WTC11 (cell line): ENCODE data around the gene APOO. TPM values are rescaled to one million over a fixed set of nuclear protein-coding genes. Genes with fewer than 3 reads are reported as not detected.

Experiments used
- ATAC-seq: fragments of 200-7000 bp; cut with Tn5 transposase; 2 replicates; pipeline ENCODE4 v1.10.0; 2021; ENCODE audit warnings: mild to moderate bottlenecking, moderate library complexity
- CTCF ChIA-PET: fragments of 300-600 bp; sonication (Branson Sonifier 250); formaldehyde crosslinking; loops from one replicate; lab custom pipeline; 2021; ENCODE audit warnings: antibody characterized with exemption; lab: Charles Lee
- POLR2A ChIA-PET: fragments of 350-600 bp; sonication (Branson Sonifier 250); formaldehyde crosslinking; loops from one replicate; lab custom pipeline; 2021; ENCODE audit warnings: antibody characterized with exemption; lab: Charles Lee
- DNase-seq: peaks from one replicate; pipeline ENCODE4 v3.0.0; 2021; ENCODE audit warnings: low spot score
- H3K27ac Mint-ChIP-seq: 2 replicates; pipeline ENCODE4 v1.8.0; 2021; ENCODE audit warnings: mixed read lengths
- H3K27me3 Mint-ChIP-seq: 2 replicates; pipeline ENCODE4 v1.8.0; 2021; ENCODE audit warnings: low read depth, mild to moderate bottlenecking, moderate library complexity, mixed read lengths
- H3K36me3 Mint-ChIP-seq: 2 replicates; pipeline ENCODE4 v1.8.0; 2021; ENCODE audit warnings: mixed read lengths
- H3K4me1 Mint-ChIP-seq: 2 replicates; pipeline ENCODE4 v1.8.0; 2022; ENCODE audit warnings: mixed read lengths
- H3K4me3 Mint-ChIP-seq: 2 replicates; pipeline ENCODE4 v1.8.0; 2021; ENCODE audit warnings: mild to moderate bottlenecking, moderate library complexity, mixed read lengths
- H3K9me3 Mint-ChIP-seq: 2 replicates; pipeline ENCODE4 v1.8.0; 2021; ENCODE audit warnings: mixed read lengths
- CBFB ChIP-seq: sonication (generic); formaldehyde crosslinking; IDR thresholded peaks from 2 replicates; pipeline ENCODE4 v1.8.1; 2022; ENCODE audit warnings: mild to moderate bottlenecking, low read depth, missing genetic modification reagents
- CREB1 ChIP-seq: sonication (generic); formaldehyde crosslinking; IDR thresholded peaks from 2 replicates; pipeline ENCODE4 v1.8.0; 2023; ENCODE audit warnings: mild to moderate bottlenecking, missing genetic modification reagents
- ELF4 ChIP-seq: sonication (generic); formaldehyde crosslinking; IDR thresholded peaks from 2 replicates; pipeline ENCODE4 v1.8.1; 2022; ENCODE audit warnings: low read depth, mild to moderate bottlenecking, moderate library complexity, missing genetic modification reagents
- FOXP1 ChIP-seq: sonication (generic); formaldehyde crosslinking; IDR thresholded peaks from 2 replicates; pipeline ENCODE4 v1.8.0; 2022; ENCODE audit warnings: missing genetic modification reagents, mild to moderate bottlenecking, moderate library complexity, borderline replicate concordance
- HMGA2 ChIP-seq: fragments of 250-450 bp; sonication (Bioruptor Pico); IDR thresholded peaks from 2 replicates; pipeline ENCODE4 v1.4.0; 2021; ENCODE audit warnings: mild to moderate bottlenecking, moderate library complexity
- MYBL2 ChIP-seq: sonication (generic); formaldehyde crosslinking; IDR thresholded peaks from 2 replicates; pipeline ENCODE4 v1.8.1; 2023; ENCODE audit warnings: mild to moderate bottlenecking, moderate library complexity, missing genetic modification reagents
- NR1H2 ChIP-seq: sonication (generic); formaldehyde crosslinking; IDR thresholded peaks from 2 replicates; pipeline ENCODE4 v1.9.0; 2021; ENCODE audit warnings: mild to moderate bottlenecking, moderate library complexity, missing genetic modification reagents
- NR3C1 ChIP-seq: sonication (generic); formaldehyde crosslinking; conservative IDR thresholded peaks from 2 replicates; pipeline ENCODE4 v1.8.1; 2023; ENCODE audit warnings: low read depth, mild to moderate bottlenecking, missing genetic modification reagents
- TEAD1 ChIP-seq: sonication (generic); formaldehyde crosslinking; IDR thresholded peaks from 2 replicates; pipeline ENCODE4 v1.8.0; 2022; ENCODE audit warnings: mild to moderate bottlenecking, missing genetic modification reagents
- ZNF138 ChIP-seq: sonication (generic); formaldehyde crosslinking; conservative IDR thresholded peaks from 2 replicates; pipeline ENCODE4 v1.8.1; 2022; ENCODE audit warnings: mild to moderate bottlenecking, moderate library complexity, missing genetic modification reagents
- total RNA-seq: library from RNA; stranded (reverse); gene quantifications from 3 replicates; pipeline ENCODE4 v1.2.3, GENCODE V29; 2021
- TF ChIP-seq, protein P1 (sequence below): sonication (generic); formaldehyde crosslinking; conservative IDR thresholded peaks from 2 replicates; pipeline ENCODE4 v1.8.1; 2023; ENCODE audit warnings: mild to moderate bottlenecking, low read depth, missing genetic modification reagents, moderate library complexity
- TF ChIP-seq, protein P2 (sequence below): sonication (generic); formaldehyde crosslinking; IDR thresholded peaks from 2 replicates; pipeline ENCODE4 v1.8.0; 2023; ENCODE audit warnings: missing genetic modification reagents, mild to moderate bottlenecking, borderline replicate concordance
- TF ChIP-seq, protein P3 (sequence below): sonication (generic); formaldehyde crosslinking; IDR thresholded peaks from 2 replicates; pipeline ENCODE4 v1.8.0; 2022; ENCODE audit warnings: missing genetic modification reagents
- TF ChIP-seq, protein P4 (sequence below): sonication (generic); formaldehyde crosslinking; IDR thresholded peaks from 2 replicates; pipeline ENCODE4 v1.8.0; 2022; ENCODE audit warnings: mild to moderate bottlenecking, missing genetic modification reagents
- TF ChIP-seq, protein P5 (sequence below): sonication (generic); formaldehyde crosslinking; IDR thresholded peaks from 2 replicates; pipeline ENCODE4 v1.8.1; 2022; ENCODE audit warnings: mild to moderate bottlenecking, moderate library complexity, missing genetic modification reagents
- TF ChIP-seq, protein P6 (sequence below): sonication (generic); formaldehyde crosslinking; IDR thresholded peaks from 2 replicates; pipeline ENCODE4 v1.8.1; 2022; ENCODE audit warnings: mild to moderate bottlenecking, missing genetic modification reagents, moderate library complexity, borderline replicate concordance

The APOO gene
- total RNA-seq, 1 experiment from 2014 or later = 55.5 TPM

DNA sequence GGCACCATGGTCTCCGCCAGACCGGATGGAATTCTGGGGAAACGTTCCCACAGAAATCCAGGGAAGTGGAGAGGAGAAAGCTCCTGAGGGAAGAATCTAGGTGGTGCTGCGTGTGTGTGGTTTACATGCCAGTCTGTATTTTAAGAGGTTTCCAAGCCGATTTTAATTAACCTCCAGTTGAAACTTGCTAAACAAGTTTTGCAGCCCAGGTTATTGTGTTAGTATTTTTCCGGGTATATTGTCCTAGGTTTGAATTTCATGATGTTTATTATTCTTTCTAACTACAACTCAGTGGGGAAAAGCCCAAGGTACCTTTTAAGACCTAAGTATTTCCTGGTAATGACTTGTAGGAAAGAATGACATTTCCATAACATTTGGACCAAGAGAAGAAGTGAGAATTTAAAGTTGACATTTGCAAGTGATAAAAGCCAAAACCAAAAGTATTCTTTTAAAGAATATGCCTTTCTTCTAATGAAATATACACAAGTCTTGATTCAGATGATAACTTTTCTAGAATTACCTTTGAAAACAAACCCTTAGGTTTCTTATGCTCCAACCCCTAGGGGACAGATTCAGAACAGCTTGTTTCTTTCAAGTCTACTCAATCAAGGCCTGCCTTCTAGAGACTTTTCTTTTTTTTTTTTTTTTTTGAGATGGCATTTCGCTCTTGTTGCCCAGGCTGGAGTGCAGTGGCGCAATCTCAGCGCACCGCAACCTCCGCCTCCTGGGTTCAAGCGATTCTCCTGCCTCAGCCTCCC is 110.2 kb downstream of the APOO start (continued):
- TF ChIP-seq, protein P1, sequence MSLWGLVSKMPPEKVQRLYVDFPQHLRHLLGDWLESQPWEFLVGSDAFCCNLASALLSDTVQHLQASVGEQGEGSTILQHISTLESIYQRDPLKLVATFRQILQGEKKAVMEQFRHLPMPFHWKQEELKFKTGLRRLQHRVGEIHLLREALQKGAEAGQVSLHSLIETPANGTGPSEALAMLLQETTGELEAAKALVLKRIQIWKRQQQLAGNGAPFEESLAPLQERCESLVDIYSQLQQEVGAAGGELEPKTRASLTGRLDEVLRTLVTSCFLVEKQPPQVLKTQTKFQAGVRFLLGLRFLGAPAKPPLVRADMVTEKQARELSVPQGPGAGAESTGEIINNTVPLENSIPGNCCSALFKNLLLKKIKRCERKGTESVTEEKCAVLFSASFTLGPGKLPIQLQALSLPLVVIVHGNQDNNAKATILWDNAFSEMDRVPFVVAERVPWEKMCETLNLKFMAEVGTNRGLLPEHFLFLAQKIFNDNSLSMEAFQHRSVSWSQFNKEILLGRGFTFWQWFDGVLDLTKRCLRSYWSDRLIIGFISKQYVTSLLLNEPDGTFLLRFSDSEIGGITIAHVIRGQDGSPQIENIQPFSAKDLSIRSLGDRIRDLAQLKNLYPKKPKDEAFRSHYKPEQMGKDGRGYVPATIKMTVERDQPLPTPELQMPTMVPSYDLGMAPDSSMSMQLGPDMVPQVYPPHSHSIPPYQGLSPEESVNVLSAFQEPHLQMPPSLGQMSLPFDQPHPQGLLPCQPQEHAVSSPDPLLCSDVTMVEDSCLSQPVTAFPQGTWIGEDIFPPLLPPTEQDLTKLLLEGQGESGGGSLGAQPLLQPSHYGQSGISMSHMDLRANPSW = no peak
- TF ChIP-seq, protein P2, sequence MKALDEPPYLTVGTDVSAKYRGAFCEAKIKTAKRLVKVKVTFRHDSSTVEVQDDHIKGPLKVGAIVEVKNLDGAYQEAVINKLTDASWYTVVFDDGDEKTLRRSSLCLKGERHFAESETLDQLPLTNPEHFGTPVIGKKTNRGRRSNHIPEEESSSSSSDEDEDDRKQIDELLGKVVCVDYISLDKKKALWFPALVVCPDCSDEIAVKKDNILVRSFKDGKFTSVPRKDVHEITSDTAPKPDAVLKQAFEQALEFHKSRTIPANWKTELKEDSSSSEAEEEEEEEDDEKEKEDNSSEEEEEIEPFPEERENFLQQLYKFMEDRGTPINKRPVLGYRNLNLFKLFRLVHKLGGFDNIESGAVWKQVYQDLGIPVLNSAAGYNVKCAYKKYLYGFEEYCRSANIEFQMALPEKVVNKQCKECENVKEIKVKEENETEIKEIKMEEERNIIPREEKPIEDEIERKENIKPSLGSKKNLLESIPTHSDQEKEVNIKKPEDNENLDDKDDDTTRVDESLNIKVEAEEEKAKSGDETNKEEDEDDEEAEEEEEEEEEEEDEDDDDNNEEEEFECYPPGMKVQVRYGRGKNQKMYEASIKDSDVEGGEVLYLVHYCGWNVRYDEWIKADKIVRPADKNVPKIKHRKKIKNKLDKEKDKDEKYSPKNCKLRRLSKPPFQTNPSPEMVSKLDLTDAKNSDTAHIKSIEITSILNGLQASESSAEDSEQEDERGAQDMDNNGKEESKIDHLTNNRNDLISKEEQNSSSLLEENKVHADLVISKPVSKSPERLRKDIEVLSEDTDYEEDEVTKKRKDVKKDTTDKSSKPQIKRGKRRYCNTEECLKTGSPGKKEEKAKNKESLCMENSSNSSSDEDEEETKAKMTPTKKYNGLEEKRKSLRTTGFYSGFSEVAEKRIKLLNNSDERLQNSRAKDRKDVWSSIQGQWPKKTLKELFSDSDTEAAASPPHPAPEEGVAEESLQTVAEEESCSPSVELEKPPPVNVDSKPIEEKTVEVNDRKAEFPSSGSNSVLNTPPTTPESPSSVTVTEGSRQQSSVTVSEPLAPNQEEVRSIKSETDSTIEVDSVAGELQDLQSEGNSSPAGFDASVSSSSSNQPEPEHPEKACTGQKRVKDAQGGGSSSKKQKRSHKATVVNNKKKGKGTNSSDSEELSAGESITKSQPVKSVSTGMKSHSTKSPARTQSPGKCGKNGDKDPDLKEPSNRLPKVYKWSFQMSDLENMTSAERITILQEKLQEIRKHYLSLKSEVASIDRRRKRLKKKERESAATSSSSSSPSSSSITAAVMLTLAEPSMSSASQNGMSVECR (CRISPR knock-in tag) = no peak
- TF ChIP-seq, protein P3, sequence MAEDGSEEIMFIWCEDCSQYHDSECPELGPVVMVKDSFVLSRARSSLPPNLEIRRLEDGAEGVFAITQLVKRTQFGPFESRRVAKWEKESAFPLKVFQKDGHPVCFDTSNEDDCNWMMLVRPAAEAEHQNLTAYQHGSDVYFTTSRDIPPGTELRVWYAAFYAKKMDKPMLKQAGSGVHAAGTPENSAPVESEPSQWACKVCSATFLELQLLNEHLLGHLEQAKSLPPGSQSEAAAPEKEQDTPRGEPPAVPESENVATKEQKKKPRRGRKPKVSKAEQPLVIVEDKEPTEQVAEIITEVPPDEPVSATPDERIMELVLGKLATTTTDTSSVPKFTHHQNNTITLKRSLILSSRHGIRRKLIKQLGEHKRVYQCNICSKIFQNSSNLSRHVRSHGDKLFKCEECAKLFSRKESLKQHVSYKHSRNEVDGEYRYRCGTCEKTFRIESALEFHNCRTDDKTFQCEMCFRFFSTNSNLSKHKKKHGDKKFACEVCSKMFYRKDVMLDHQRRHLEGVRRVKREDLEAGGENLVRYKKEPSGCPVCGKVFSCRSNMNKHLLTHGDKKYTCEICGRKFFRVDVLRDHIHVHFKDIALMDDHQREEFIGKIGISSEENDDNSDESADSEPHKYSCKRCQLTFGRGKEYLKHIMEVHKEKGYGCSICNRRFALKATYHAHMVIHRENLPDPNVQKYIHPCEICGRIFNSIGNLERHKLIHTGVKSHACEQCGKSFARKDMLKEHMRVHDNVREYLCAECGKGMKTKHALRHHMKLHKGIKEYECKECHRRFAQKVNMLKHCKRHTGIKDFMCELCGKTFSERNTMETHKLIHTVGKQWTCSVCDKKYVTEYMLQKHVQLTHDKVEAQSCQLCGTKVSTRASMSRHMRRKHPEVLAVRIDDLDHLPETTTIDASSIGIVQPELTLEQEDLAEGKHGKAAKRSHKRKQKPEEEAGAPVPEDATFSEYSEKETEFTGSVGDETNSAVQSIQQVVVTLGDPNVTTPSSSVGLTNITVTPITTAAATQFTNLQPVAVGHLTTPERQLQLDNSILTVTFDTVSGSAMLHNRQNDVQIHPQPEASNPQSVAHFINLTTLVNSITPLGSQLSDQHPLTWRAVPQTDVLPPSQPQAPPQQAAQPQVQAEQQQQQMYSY (CRISPR knock-in tag) = no peak

DNA sequence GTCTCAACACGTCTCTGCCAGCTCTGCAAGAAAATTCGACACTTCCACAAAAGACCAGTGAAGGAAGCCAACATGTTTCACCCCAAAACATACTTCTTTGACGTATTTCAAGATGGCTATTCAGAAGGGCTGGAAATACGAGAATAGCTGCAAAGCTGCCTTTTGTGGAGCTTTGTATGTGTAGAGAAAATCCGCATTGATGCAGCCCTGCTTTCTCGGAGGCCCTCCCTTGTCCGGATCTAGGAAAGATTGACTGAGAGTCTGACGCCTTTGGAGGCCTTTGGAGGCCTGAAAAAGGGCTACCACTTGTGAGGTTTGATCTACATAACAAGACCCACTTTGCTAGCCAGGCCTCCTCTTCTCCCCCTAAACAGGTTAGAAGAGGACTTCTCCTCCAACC is 112.5 kb downstream of the APOO start:
- peaks cover 34% of the 10 kb centered on the region for H3K4me1 Mint-ChIP-seq
- no peaks in the 10 kb centered on the region for H3K36me3 Mint-ChIP-seq
- ATAC-seq = no peak
- peak overlapping the region; percentile 63 for H3K27ac Mint-ChIP-seq
- no peak overlapping the region for H3K4me3 Mint-ChIP-seq
- H3K27me3 Mint-ChIP-seq = no peaks in the 10 kb centered on the region
- ChIA-PET CTCF (no interaction called here), POLR2A (no interaction called here)
- TF ChIP-seq, protein P4, sequence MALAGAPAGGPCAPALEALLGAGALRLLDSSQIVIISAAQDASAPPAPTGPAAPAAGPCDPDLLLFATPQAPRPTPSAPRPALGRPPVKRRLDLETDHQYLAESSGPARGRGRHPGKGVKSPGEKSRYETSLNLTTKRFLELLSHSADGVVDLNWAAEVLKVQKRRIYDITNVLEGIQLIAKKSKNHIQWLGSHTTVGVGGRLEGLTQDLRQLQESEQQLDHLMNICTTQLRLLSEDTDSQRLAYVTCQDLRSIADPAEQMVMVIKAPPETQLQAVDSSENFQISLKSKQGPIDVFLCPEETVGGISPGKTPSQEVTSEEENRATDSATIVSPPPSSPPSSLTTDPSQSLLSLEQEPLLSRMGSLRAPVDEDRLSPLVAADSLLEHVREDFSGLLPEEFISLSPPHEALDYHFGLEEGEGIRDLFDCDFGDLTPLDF = no peak
- TF ChIP-seq ELF4 (CRISPR knock-in tag) (no peak), ZNF138 (CRISPR knock-in tag) (no peak), MYBL2 (CRISPR knock-in tag) (no peak)
- DNase-seq = no peak
- no peaks in the 10 kb centered on the region for H3K9me3 Mint-ChIP-seq

DNA sequence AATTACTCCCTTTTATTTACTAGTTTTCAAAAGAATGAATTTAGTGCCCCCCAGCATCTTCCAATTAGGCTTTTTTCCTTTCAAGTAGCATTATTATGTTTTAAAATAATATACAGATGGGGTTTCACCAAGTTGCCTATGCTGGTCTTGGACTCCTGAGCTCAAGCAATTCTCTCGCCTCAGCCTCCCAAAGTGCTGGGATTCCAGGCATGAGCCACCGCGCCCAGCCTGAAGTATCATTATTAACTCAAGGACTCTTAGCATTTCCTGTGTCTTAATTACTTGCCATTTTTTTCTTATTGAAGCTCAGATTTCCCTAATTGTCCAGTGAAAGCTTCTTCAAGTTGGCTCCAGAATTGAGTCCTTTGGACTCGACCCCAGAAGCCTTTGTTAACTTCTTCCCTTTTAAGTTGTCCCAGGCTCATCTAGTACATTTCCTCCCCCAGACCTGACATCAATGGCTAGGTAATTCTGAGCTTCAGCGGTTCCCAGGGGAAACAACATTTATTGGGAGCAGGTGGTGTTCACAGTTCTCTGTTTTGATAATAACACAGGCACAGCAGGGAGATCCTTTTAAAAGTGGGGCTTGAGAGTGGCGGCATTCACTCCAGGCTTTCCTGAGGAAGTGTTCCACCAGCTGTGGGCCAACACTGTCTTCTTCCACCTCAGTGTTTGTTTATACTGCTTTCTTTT is 114.7 kb downstream of the APOO start:
- no peak overlapping the region for H3K4me3 Mint-ChIP-seq
- H3K27ac Mint-ChIP-seq = peak overlapping the region; percentile 94
- ChIA-PET CTCF (no interaction called here), POLR2A (no interaction called here)
- ATAC-seq = no peak
- no peaks in the 10 kb centered on the region for H3K36me3 Mint-ChIP-seq
- no peak for DNase-seq
- H3K27me3 Mint-ChIP-seq = no peaks in the 10 kb centered on the region
- no peaks in the 10 kb centered on the region for H3K9me3 Mint-ChIP-seq
- peaks cover 34% of the 10 kb centered on the region for H3K4me1 Mint-ChIP-seq
- TF ChIP-seq TEAD1 (CRISPR knock-in tag) (no peak), NR3C1 (CRISPR knock-in tag) (no peak), HMGA2 (CRISPR knock-in tag) (no peak), NR1H2 (CRISPR knock-in tag) (no peak), CBFB (CRISPR knock-in tag) (no peak), FOXP1 (no peak), CREB1 (no peak)
- TF ChIP-seq, protein P5, sequence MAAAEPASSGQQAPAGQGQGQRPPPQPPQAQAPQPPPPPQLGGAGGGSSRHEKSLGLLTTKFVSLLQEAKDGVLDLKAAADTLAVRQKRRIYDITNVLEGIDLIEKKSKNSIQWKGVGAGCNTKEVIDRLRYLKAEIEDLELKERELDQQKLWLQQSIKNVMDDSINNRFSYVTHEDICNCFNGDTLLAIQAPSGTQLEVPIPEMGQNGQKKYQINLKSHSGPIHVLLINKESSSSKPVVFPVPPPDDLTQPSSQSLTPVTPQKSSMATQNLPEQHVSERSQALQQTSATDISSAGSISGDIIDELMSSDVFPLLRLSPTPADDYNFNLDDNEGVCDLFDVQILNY (CRISPR knock-in tag) = no peak
- TF ChIP-seq, protein P6, sequence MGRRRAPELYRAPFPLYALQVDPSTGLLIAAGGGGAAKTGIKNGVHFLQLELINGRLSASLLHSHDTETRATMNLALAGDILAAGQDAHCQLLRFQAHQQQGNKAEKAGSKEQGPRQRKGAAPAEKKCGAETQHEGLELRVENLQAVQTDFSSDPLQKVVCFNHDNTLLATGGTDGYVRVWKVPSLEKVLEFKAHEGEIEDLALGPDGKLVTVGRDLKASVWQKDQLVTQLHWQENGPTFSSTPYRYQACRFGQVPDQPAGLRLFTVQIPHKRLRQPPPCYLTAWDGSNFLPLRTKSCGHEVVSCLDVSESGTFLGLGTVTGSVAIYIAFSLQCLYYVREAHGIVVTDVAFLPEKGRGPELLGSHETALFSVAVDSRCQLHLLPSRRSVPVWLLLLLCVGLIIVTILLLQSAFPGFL (CRISPR knock-in tag) = no peak
